ENCODE measurements around the gene TMC8. TPM values are rescaled to one million over a fixed set of nuclear protein-coding genes. Genes with fewer than 3 reads are reported as not detected.

The TMC8 gene
- polyA plus RNA-seq, 3 donors: 13.3 to 151 (median 15.1) TPM

GRCh38 chr17:78110363-78111015, 20.1 kb upstream of the TMC8 start:
- Mint-ChIP-seq H3K36me3 (peaks cover 63 to 87% of the 10 kb centered on the region in 2 donors), H3K4me3 (no peak overlapping the region), H3K27me3 (ENCODE audit: low read depth in 3 of 3) (peaks cover 0 to 5% (median 0%) of the 10 kb centered on the region in 3 donors), H3K4me1 (peaks cover 26% of the 10 kb centered on the region), H3K9me3 (peaks cover 0 to 2% (median 0%) of the 10 kb centered on the region in 7 donors), H3K27ac (no peak overlapping the region)
- H3K9ac ChIP-seq (ENCODE audit: insufficient read depth, low read length, poor library complexity, severe bottlenecking): no peak overlapping the region
- H2AFZ ChIP-seq (ENCODE audit: insufficient read depth, low read depth, low read length, poor library complexity, severe bottlenecking): no peak overlapping the region
- no peak for DNase-seq
- no peaks in the 10 kb centered on the region for H3K79me2 ChIP-seq (ENCODE audit: insufficient read depth, low read length)
- no peaks in the 10 kb centered on the region for H3K9me3 ChIP-seq (replicated peaks in 1 of 2; ENCODE audit: control insufficient read depth in 1 of 2, insufficient read depth in 1 of 2, low read length in 2 of 2)
- H3K27ac ChIP-seq (ENCODE audit: low read depth in 1 of 2, low read length in 2 of 2): no peak overlapping the region
- intact Hi-C loops (cut with micrococcal nuclease): loop anchor here (5.0 to 10.0 kb wide), 3 partner anchors 62 to 314 kb away; no protein-coding TSS in a partner anchor
- H3K36me3 ChIP-seq (replicated peaks in 1 of 2; ENCODE audit: control insufficient read depth in 1 of 2, insufficient read depth in 2 of 2, low read length in 2 of 2): peaks cover 61 to 78% of the 10 kb centered on the region in 2 donors
- WGBS (ENCODE audit: insufficient coverage): 95% methylated on average over 22 of the region's 22 CpGs
- H3K27me3 ChIP-seq (ENCODE audit: control insufficient read depth in 2 of 2, insufficient read depth in 2 of 2, low read length in 2 of 2): no peaks in the 10 kb centered on the region
- peaks cover 16 to 24% of the 10 kb centered on the region in 2 donors for H3K4me1 ChIP-seq (ENCODE audit: control insufficient read depth in 1 of 2, insufficient read depth in 2 of 2, low read length in 2 of 2)
- H3K4me2 ChIP-seq (replicated peaks; ENCODE audit: extremely low read depth, low read length, poor library complexity, severe bottlenecking): no peak overlapping the region
- H3K4me3 ChIP-seq (replicated peaks in 1 of 3; ENCODE audit: low read depth in 2 of 3, low read length in 3 of 3): no peak overlapping the region
- peaks cover 73% of the 10 kb centered on the region for H4K20me1 ChIP-seq (ENCODE audit: insufficient read depth, low read length)
- TF ChIP-seq CTCF (IDR thresholded peaks at IDR 0.05): no peak

GRCh38 chr17:78111016-78111726, 19.4 kb upstream of the TMC8 start:
- H2AFZ ChIP-seq (ENCODE audit: insufficient read depth, low read depth, low read length, poor library complexity, severe bottlenecking): no peak overlapping the region
- no peak overlapping the region for H3K4me3 ChIP-seq (replicated peaks in 1 of 3; ENCODE audit: low read depth in 2 of 3, low read length in 3 of 3)
- TF ChIP-seq CTCF (IDR thresholded peaks at IDR 0.05): no peak
- Mint-ChIP-seq H3K27me3 (ENCODE audit: low read depth in 3 of 3) (peaks cover 0 to 5% (median 0%) of the 10 kb centered on the region in 3 donors), H3K9me3 (peaks cover 0 to 2% (median 0%) of the 10 kb centered on the region in 7 donors), H3K27ac (peak overlapping the region in 2 of 7 donors; percentile 5 to 50), H3K4me1 (peaks cover 26% of the 10 kb centered on the region), H3K4me3 (no peak overlapping the region), H3K36me3 (peaks cover 63 to 87% of the 10 kb centered on the region in 2 donors)
- WGBS (ENCODE audit: insufficient coverage): 98% methylated on average over 19 of the region's 19 CpGs
- H3K27me3 ChIP-seq (ENCODE audit: control insufficient read depth in 2 of 2, insufficient read depth in 2 of 2, low read length in 2 of 2): no peaks in the 10 kb centered on the region
- no peaks in the 10 kb centered on the region for H3K9me3 ChIP-seq (replicated peaks in 1 of 2; ENCODE audit: control insufficient read depth in 1 of 2, insufficient read depth in 1 of 2, low read length in 2 of 2)
- peaks cover 79% of the 10 kb centered on the region for H4K20me1 ChIP-seq (ENCODE audit: insufficient read depth, low read length)
- H3K4me2 ChIP-seq (replicated peaks; ENCODE audit: extremely low read depth, low read length, poor library complexity, severe bottlenecking): no peak overlapping the region
- DNase-seq: no peak
- H3K79me2 ChIP-seq (ENCODE audit: insufficient read depth, low read length): no peaks in the 10 kb centered on the region
- H3K9ac ChIP-seq (ENCODE audit: insufficient read depth, low read length, poor library complexity, severe bottlenecking): no peak overlapping the region
- H3K27ac ChIP-seq (ENCODE audit: low read depth in 1 of 2, low read length in 2 of 2): no peak overlapping the region
- peaks cover 61 to 78% of the 10 kb centered on the region in 2 donors for H3K36me3 ChIP-seq (replicated peaks in 1 of 2; ENCODE audit: control insufficient read depth in 1 of 2, insufficient read depth in 2 of 2, low read length in 2 of 2)
- peaks cover 16 to 24% of the 10 kb centered on the region in 2 donors for H3K4me1 ChIP-seq (ENCODE audit: control insufficient read depth in 1 of 2, insufficient read depth in 2 of 2, low read length in 2 of 2)
- intact Hi-C loops (cut with micrococcal nuclease): loop anchor here (5.0 to 10.0 kb wide), 3 partner anchors 61 to 314 kb away; no protein-coding TSS in a partner anchor
